Activated naive CD8-positive, alpha-beta T cell treated with anti-CD3 and anti-CD28 coated beads, Interleukin-2, amount 10 ng/mL, durations not matched to agents 7 days and 5 days (primary cell): ENCODE measurements around the gene HES6. TPM values are rescaled to one million over a fixed set of nuclear protein-coding genes. Genes with fewer than 3 reads are reported as not detected.

Experiments
- ATAC-seq: fragments of 150-1000 bp; cut with Tn5 transposase; one replicate; pipeline ENCODE4 v1.10.0; 2021; ENCODE audit warnings: low read depth, moderate library complexity
- POLR2A ChIA-PET: fragments of 350-600 bp; sonication (Branson Sonifier 250); formaldehyde crosslinking; loops from one replicate; lab custom pipeline; 2021; ENCODE audit warnings: antibody characterized with exemption; lab: Charles Lee
- DNase-seq: peaks from one replicate; pipeline ENCODE4 v3.0.0; 2021
- H3K27ac Mint-ChIP-seq: one replicate; pipeline ENCODE4 v1.8.0; 2022; ENCODE audit warnings: mild to moderate bottlenecking, mixed read lengths
- H3K27me3 Mint-ChIP-seq: one replicate; pipeline ENCODE4 v1.8.0; 2022; ENCODE audit warnings: mild to moderate bottlenecking, moderate library complexity, mixed read lengths
- H3K36me3 Mint-ChIP-seq: one replicate; pipeline ENCODE4 v1.8.0; 2021; ENCODE audit warnings: mild to moderate bottlenecking, mixed read lengths
- H3K4me1 Mint-ChIP-seq: one replicate; pipeline ENCODE4 v1.8.0; 2021; ENCODE audit warnings: mixed read lengths
- H3K4me3 Mint-ChIP-seq: one replicate; pipeline ENCODE4 v1.8.0; 2022; ENCODE audit warnings: mild to moderate bottlenecking, moderate library complexity, mixed read lengths
- H3K9me3 Mint-ChIP-seq: one replicate; pipeline ENCODE4 v1.8.0; 2021; ENCODE audit warnings: mixed read lengths
- total RNA-seq, 2 experiments: library from RNA; stranded (reverse); gene quantifications; one replicate each; pipeline ENCODE4 v1.2.3, GENCODE V29; 2021

The HES6 gene
- total RNA-seq, 2 experiments from 2014 or later: 4.3 to 7.1 TPM

- Mint-ChIP-seq H3K4me3 (peak overlapping the region; percentile 80), H3K9me3 (no peaks in the 10 kb centered on the region), H3K36me3 (peaks cover 4% of the 10 kb centered on the region), H3K4me1 (peaks cover 21% of the 10 kb centered on the region), H3K27me3 (peaks cover 2% of the 10 kb centered on the region), H3K27ac (peak overlapping the region; percentile 79)
- POLR2A ChIA-PET: interaction anchor here (1.0 to 2.3 kb wide), 2 partner anchors 27 to 224 kb away, joined by 3 to 8 read pairs; no protein-coding TSS in a partner anchor
- ATAC-seq (peak; percentile 16), DNase-seq (no peak)
Observed at GRCh38 chr2:238203973-238204683, 35.7 kb downstream of the HES6 start.

DNA sequence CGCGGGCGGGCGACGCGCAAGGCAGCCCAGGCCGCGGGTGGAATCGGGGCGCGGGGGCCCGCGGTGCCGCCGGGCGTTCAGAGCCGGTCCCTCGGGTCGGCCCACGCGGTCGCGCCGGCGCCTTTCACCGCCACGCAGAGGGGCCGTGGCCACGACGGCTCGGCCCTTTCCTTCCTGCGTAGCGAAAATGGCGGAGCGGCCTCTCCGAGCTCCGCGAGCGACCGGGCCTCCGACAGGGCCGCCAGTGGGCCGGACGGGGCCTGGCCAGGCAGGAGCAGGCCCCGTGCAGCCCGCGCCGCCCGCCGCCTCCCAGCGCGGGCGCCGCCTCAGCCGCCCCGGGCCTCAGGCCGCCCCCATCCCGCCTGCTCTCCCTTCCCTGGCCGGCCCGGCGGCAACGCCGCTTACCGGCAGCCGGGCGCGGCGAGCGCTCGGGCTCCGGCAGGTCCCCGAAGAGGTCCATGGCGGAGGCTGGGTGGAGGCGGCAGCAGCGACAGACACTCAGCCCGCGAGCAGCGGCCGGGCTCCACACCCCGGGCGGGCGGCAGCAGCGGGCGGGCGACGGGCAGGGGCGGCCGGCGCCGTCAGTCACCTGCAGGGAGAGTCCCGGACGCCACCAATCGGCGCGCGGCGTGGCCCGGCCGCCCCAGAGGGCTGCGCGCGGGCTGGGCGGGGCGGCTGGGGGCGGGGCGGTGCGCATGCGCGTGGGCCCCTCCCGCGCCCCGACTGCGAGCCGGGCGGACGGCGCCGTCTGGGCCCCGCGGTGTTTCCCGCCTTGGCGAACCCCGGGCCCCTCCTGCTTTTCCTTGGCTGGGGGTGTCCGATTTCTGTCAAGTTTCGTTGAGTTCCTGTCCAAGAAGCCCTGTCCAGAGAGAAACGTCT lies 36.5 kb downstream of the HES6 start, which contains the start of gene ILKAP:
Gene ILKAP (minus strand): TSS at position 602 of the 879 bp plus-strand sequence. CDS start 142 bp downstream, at position 460.
- peak; percentile 96 for DNase-seq
- H3K4me3 Mint-ChIP-seq: peak within 1 kb of the TSS; percentile 86
- peak; percentile 97 for ATAC-seq
- POLR2A ChIA-PET: interaction anchor here (0.8 to 2.3 kb wide), 10 partner anchors 11 to 280 kb away, joined by 3 to 8 read pairs (median 4); partner anchors contain the start of gene SCLY
- H3K27ac Mint-ChIP-seq: peak within 1 kb of the TSS; percentile 85
- peaks cover 24% of the 10 kb centered on the region for H3K4me1 Mint-ChIP-seq
- peaks cover 4% of the 10 kb centered on the region for H3K36me3 Mint-ChIP-seq
- no peaks in the 10 kb centered on the region for H3K9me3 Mint-ChIP-seq
- H3K27me3 Mint-ChIP-seq: peaks cover 2% of the 10 kb centered on the region

DNA sequence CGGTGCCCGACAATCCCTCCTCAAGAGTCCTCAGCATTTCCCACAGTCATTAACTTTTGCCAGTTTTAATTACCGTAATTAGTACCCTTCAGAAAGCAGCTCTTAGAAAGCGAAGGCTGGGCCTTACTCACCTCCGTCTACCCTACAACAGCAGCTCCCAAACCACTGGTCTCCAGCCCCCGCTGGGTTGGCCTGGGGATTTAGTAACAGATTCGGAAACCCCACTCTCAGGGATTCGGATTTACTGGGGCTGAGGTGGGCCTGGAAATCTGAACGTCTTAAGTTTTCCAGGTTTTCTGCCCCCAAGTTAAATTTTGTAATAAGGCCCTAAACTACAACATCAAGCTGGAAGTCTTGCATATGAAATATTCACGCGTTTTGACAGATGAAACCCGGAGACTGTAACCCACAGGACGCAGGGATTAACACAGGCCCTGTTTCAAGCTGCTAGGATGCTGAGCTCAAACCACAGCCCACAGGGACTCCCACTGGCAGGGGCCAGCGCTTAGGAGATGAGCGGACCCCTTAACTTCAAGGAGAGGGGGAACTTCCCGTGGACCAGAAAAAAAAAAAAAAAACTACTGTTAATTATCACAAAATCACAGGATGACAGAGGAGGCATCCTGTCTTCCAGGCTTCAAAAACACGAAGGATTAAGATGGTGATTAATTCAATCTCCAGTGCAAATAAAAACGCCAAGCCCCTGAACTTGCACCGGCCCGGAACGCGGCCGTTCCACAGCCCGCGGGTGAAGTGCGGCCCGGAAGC lies 37.3 kb downstream of the HES6 start:
- Mint-ChIP-seq H3K4me3 (peak overlapping the region; percentile 86), H3K9me3 (no peaks in the 10 kb centered on the region), H3K36me3 (peaks cover 4% of the 10 kb centered on the region)

DNA sequence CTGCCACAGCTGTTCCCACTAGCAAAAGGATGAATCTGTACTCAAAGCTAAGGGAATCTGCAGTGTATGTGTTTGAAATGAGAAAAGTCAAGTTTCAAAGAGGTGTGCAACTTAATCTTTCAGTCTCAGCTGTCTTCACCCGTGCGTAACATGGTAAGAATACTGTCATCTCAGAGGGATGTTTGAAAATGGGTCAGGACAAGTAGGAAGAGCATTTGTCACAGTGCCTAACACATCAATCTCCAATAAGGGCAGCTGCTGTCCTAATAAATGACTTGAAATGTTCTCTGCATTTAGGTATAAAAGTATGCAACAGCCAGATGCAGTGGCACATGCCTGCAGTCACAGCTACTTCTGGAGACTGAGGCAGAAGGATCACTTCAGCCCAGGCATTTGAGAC lies 49.4 kb downstream of the HES6 start:
- Mint-ChIP-seq H3K27ac (no peak overlapping the region), H3K4me1 (peaks cover under 1% of the 10 kb centered on the region), H3K27me3 (no peaks in the 10 kb centered on the region), H3K36me3 (peaks cover 23% of the 10 kb centered on the region), H3K4me3 (no peak overlapping the region), H3K9me3 (no peaks in the 10 kb centered on the region)
- no peak for DNase-seq
- POLR2A ChIA-PET: no interaction called here
- no peak for ATAC-seq

More for the DNA sequence above, 37.3 kb downstream of the HES6 start:
- POLR2A ChIA-PET: interaction anchor here (0.7 to 2.3 kb wide), 13 partner anchors 11 to 280 kb away, joined by 3 to 8 read pairs (median 4); partner anchors contain the start of gene SCLY
- Mint-ChIP-seq H3K27ac (peak overlapping the region; percentile 85), H3K4me1 (peaks cover 27% of the 10 kb centered on the region), H3K27me3 (peaks cover 2% of the 10 kb centered on the region)
- no peak for DNase-seq
- ATAC-seq: no peak

Other genes with a start within 250 kb of the HES6 start
- gene SCLY, start 179.0 kb downstream of the HES6 start, total RNA-seq: 10 to 100 TPM; 27.8 to 30.6 TPM
- gene ESPNL, start 139.7 kb downstream of the HES6 start, total RNA-seq: under 1 TPM; 0.09 to 0.11 TPM
- not detected for gene KLHL30, start 101.4 kb downstream of the HES6 start, total RNA-seq
- gene ERFE, start 81.1 kb downstream of the HES6 start, total RNA-seq: under 1 TPM in 1 of 2 experiments, not detected in 1; 0.42 TPM
- gene ILKAP, start 36.3 kb downstream of the HES6 start, total RNA-seq: 10 to 100 TPM; 56.3 to 59.1 TPM
- 10 to 100 TPM; 13.0 to 13.7 TPM for gene PER2, start 48.6 kb upstream of the HES6 start, total RNA-seq
- gene TRAF3IP1, start 80.5 kb upstream of the HES6 start, total RNA-seq: 1 to 10 TPM; 8.6 to 8.7 TPM
- 10 to 100 TPM; 32.1 to 34.3 TPM for gene ASB1, start 186.9 kb upstream of the HES6 start, total RNA-seq